ENCODE data around the gene ADAMTS20.

The ADAMTS20 gene

DNA sequence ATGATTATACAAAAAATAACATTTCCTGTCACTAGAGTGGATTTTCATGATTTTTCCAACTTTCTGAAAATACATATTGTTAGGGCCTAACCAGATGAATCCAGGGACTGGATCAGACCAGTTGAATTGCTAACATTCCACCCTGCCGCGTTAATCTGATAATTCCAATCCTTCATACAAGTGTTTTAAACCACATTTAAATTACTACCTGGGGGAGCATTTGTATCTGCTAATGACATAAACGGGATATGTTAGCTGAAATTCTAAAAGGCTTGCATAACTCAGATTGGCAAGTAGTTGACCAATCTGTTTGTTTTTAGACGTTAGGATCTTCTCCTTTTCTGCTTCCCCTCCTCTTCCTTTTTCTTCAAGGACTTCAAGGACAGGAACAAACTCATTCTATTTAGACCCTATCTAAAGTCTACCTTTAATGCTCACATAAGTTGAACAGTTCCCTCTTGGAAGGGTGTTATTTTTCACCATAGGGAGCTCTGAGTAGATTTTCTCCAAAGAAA, 239.0 kb downstream of the ADAMTS20 start:
- DNase-seq, result no peak

DNA sequence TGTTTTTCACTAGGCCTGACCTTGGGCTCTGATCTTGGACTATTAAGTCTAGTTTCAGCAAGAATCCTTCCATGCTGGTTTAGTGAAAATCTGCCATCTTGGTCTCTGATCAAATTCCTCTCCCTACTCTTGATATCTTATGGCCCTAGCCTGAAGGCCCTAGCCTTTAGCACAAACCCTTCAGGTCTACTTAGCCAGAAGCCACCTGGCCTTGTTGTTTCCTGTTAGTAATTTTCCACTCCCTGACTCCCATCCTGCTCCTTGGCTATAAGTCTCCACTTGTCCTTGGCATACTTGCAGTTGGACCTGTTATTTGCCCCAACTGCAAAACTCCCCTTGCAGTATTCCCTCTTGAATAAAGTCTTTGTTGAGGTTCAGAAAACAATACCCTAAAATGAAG, 241.4 kb downstream of the ADAMTS20 start:
- DNase-seq, result no peak

- DNase-seq, result peak; percentile 95
These were observed 242.0 kb downstream of the ADAMTS20 start for GRCh38 chr12:43309959-43310358.

- no peak for DNase-seq
These were observed 243.2 kb downstream of the ADAMTS20 start for GRCh38 chr12:43308776-43309175.

GRCh38 chr12:43307126-43307525, 244.9 kb downstream of the ADAMTS20 start:
- no peak for DNase-seq

DNA sequence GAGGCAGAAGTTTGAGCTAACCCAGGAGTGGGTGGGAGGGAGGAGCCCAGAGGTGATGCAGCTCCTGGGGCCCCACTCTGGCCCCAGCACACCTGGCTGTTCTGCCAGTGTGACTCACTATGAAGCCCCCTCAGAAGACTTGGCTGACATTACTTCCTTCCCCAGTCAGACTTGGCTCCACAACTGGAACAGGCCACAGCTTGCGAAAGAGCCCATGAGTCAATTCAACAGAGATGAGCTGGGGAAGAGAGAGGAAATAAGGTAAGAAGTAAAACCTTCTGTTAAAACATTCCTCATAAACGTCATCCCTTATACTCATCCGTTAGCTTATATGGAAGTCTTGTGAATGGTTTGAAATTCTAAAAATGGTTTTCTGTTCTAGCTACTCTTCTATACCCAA, 245.9 kb downstream of the ADAMTS20 start:
- DNase-seq, result peak; percentile 94

- DNase-seq, result no peak
These were observed 246.9 kb downstream of the ADAMTS20 start for GRCh38 chr12:43305065-43305464.

All from EL (cell line).